GM23248 (cell line): ENCODE results near the gene ADAD1. TPM values are rescaled to one million over a fixed set of nuclear protein-coding genes. Genes with fewer than 3 reads are reported as not detected.

Experiments used
- DNase-seq: peaks from one replicate; pipeline ENCODE4 v3.0.0-alpha.2; 2015
- H2AFZ ChIP-seq: fragments of 200-600 bp; sonication (generic); 2 replicates; pipeline ENCODE4 v1.6.1; 2016; ENCODE audit warnings: antibody characterized with exemption
- H3F3A ChIP-seq: fragments of 200-600 bp; sonication (generic); 2 replicates; pipeline ENCODE4 v1.6.1; 2016; ENCODE audit warnings: mild to moderate bottlenecking, antibody characterized with exemption, mixed run types; ENCODE audit not compliant: insufficient read depth
- H3K27ac ChIP-seq: fragments of 200-600 bp; sonication (generic); 2 replicates; pipeline ENCODE4 v1.5.1; 2016; ENCODE audit warnings: mild to moderate bottlenecking
- H3K27me3 ChIP-seq: fragments of 200-600 bp; sonication (generic); replicated peaks from 2 replicates; pipeline ENCODE4 v1.6.1; 2016; ENCODE audit warnings: mild to moderate bottlenecking; ENCODE audit not compliant: insufficient read depth
- H3K36me3 ChIP-seq: fragments of 200-600 bp; sonication (generic); 2 replicates; pipeline ENCODE4 v1.6.1; 2016; ENCODE audit warnings: low read depth, mild to moderate bottlenecking
- H3K4me1 ChIP-seq: fragments of 200-600 bp; sonication (generic); 2 replicates; pipeline ENCODE4 v1.6.1; 2016; ENCODE audit warnings: mild to moderate bottlenecking; ENCODE audit not compliant: insufficient read depth
- H3K4me2 ChIP-seq: fragments of 200-600 bp; sonication (generic); one replicate; pipeline ENCODE4 v1.6.1; 2016; ENCODE audit warnings: mild to moderate bottlenecking; ENCODE audit not compliant: unreplicated experiment
- H3K4me3 ChIP-seq: fragments of 200-600 bp; sonication (generic); 2 replicates; pipeline ENCODE4 v1.5.1; 2016; ENCODE audit warnings: mild to moderate bottlenecking
- H3K79me2 ChIP-seq: fragments of 200-600 bp; sonication (generic); 2 replicates; pipeline ENCODE4 v1.6.1; 2016; ENCODE audit warnings: mild to moderate bottlenecking; ENCODE audit not compliant: insufficient read depth
- H3K9ac ChIP-seq: fragments of 200-600 bp; sonication (generic); 2 replicates; pipeline ENCODE4 v1.6.1; 2016; ENCODE audit warnings: mild to moderate bottlenecking
- H3K9me2 ChIP-seq: fragments of 200-600 bp; sonication (generic); 2 replicates; pipeline ENCODE4 v1.6.1; 2016; ENCODE audit warnings: mixed run types, mild to moderate bottlenecking, moderate library complexity; ENCODE audit not compliant: insufficient read depth
- H3K9me3 ChIP-seq: fragments of 200-600 bp; sonication (generic); one replicate; pipeline ENCODE4 v1.6.1; 2017; ENCODE audit warnings: low read depth
- H4K20me1 ChIP-seq: fragments of 200-600 bp; sonication (generic); 2 replicates; pipeline ENCODE4 v1.6.0; 2016; ENCODE audit not compliant: insufficient read depth
- EZH2 ChIP-seq: fragments of 200-600 bp; sonication (generic); IDR thresholded peaks from 2 replicates; pipeline ENCODE4 v1.6.1; 2018; ENCODE audit warnings: antibody characterized with exemption, mild to moderate bottlenecking; ENCODE audit not compliant: insufficient read depth, poor library complexity, severe bottlenecking
- EZH2phosphoT487 ChIP-seq: fragments of 200-600 bp; sonication (generic); IDR thresholded peaks from 2 replicates; pipeline ENCODE4 v1.6.1; 2018; ENCODE audit warnings: antibody characterized with exemption, moderate library complexity, mild to moderate bottlenecking, low read depth; ENCODE audit not compliant: insufficient read depth
- WGBS, 2 experiments: methylation state at CpG; one replicate each; pipeline ENCODE4 v1.1.6; 2015 to 2017; ENCODE audit warnings: low lambda C conversion rate in 2 of 2, low coverage in 1 of 2; ENCODE audit errors: missing lambda C conversion rate in 2 of 2; 5-methylcytosine and 5-hydroxymethylcytosine counted together
- in situ Hi-C: fragments of 300-500 bp; cut with MboI; formaldehyde crosslinking; loops from 2 replicates; pipeline ENCODE4 v1.15.0; 2020
- polyA plus RNA-seq: library from polyadenylated mRNA; unstranded; fragments of >200 nt; fragmentation: Nextera tagmentation; extraction: Ambion mirVana; gene quantifications from 2 replicates; pipeline ENCODE4 v1.2.1, GENCODE V29; 2016
- total RNA-seq: library from RNA; depleted of rRNA; stranded (reverse); fragments of >200 nt; shearing (Covaris generic); gene quantifications from 2 replicates; pipeline ENCODE4 v1.2.3, GENCODE V29; 2014; rRNA removed

The ADAD1 gene
- total and polyA plus RNA-seq, 2 experiments from 2014 or later = not detected

GRCh38 chr4:122469457-122469856, 90.6 kb downstream of the ADAD1 start:
- no peaks in the 10 kb centered on the region for H3K9me2 ChIP-seq
- H3K36me3 ChIP-seq = no peaks in the 10 kb centered on the region
- H3F3A ChIP-seq = no peaks in the 10 kb centered on the region
- H3K27ac ChIP-seq = no peak overlapping the region
- no peak overlapping the region for H3K4me3 ChIP-seq
- TF ChIP-seq EZH2phosphoT487 = no peak
- no peak for TF ChIP-seq EZH2
- in situ Hi-C loops = no loop called here
- H3K9me3 ChIP-seq = no peaks in the 10 kb centered on the region
- no peak overlapping the region for H2AFZ ChIP-seq
- H4K20me1 ChIP-seq = no peaks in the 10 kb centered on the region
- H3K27me3 ChIP-seq = no peaks in the 10 kb centered on the region
- no peaks in the 10 kb centered on the region for H3K4me1 ChIP-seq
- no peaks in the 10 kb centered on the region for H3K79me2 ChIP-seq
- no peak overlapping the region for H3K4me2 ChIP-seq
- H3K9ac ChIP-seq = no peak overlapping the region
- 38 to 46% methylated on average over 1 of the region's 1 CpG for WGBS, 2 experiments
- no peak for DNase-seq

GRCh38 chr4:122475233-122475632, 96.4 kb downstream of the ADAD1 start:
- H3K36me3 ChIP-seq = no peaks in the 10 kb centered on the region
- 37 to 38% methylated on average over 3 of the region's 3 CpGs for WGBS, 2 experiments
- H2AFZ ChIP-seq = no peak overlapping the region
- H3K79me2 ChIP-seq = no peaks in the 10 kb centered on the region
- H3K4me1 ChIP-seq = peaks cover 6% of the 10 kb centered on the region; the same call in 1 of the 2 replicates
- in situ Hi-C loops = no loop called here
- no peak overlapping the region for H3K4me2 ChIP-seq
- no peak for TF ChIP-seq EZH2
- TF ChIP-seq EZH2phosphoT487 = no peak
- H3K27ac ChIP-seq = no peak overlapping the region
- DNase-seq = no peak
- no peaks in the 10 kb centered on the region for H3K27me3 ChIP-seq
- no peaks in the 10 kb centered on the region for H3K9me3 ChIP-seq
- H3K9me2 ChIP-seq = no peaks in the 10 kb centered on the region
- no peak overlapping the region for H3K9ac ChIP-seq
- no peaks in the 10 kb centered on the region for H3F3A ChIP-seq
- H3K4me3 ChIP-seq = no peak overlapping the region
- H4K20me1 ChIP-seq = no peaks in the 10 kb centered on the region

GRCh38 chr4:122476126-122476525, 97.3 kb downstream of the ADAD1 start:
- no peak for DNase-seq
- Histone ChIP-seq H4K20me1 (no peaks in the 10 kb centered on the region), H3K36me3 (no peaks in the 10 kb centered on the region), H3K79me2 (no peaks in the 10 kb centered on the region), H3K9ac (no peak overlapping the region), H2AFZ (no peak overlapping the region), H3K4me2 (no peak overlapping the region), H3F3A (no peaks in the 10 kb centered on the region), H3K27me3 (no peaks in the 10 kb centered on the region), H3K4me3 (no peak overlapping the region), H3K9me3 (no peaks in the 10 kb centered on the region), H3K4me1 (peaks cover 13% of the 10 kb centered on the region), H3K27ac (no peak overlapping the region), H3K9me2 (no peaks in the 10 kb centered on the region)
- in situ Hi-C loops = no loop called here
- TF ChIP-seq EZH2 (no peak), EZH2phosphoT487 (no peak)
- WGBS, 2 experiments = 8 to 9% methylated on average over 1 of the region's 1 CpG

- Histone ChIP-seq H3K9ac (no peak overlapping the region), H3K79me2 (no peaks in the 10 kb centered on the region), H3K4me2 (no peak overlapping the region), H3K4me1 (peaks cover 19% of the 10 kb centered on the region), H2AFZ (no peak overlapping the region), H3K27me3 (no peaks in the 10 kb centered on the region), H3K9me2 (no peaks in the 10 kb centered on the region), H3F3A (peaks cover 6% of the 10 kb centered on the region; the same call in 1 of the 2 replicates), H3K9me3 (no peaks in the 10 kb centered on the region), H4K20me1 (no peaks in the 10 kb centered on the region), H3K36me3 (no peaks in the 10 kb centered on the region), H3K27ac (no peak overlapping the region), H3K4me3 (no peak overlapping the region)
- in situ Hi-C loops = no loop called here
- no peak for DNase-seq
- TF ChIP-seq EZH2phosphoT487 (no peak), EZH2 (no peak)
- WGBS, 2 experiments = 19 to 32% methylated on average over 1 of the region's 1 CpG
These were observed 97.9 kb downstream of the ADAD1 start for GRCh38 chr4:122476745-122477144.

Other genes starting within 250 kb of the ADAD1 start
- 41.7 and 62.7 TPM in 2 replicates for gene BLTP1, start 226.7 kb upstream of the ADAD1 start, total RNA-seq
- gene BLTP1, start 226.7 kb upstream of the ADAD1 start, polyA plus RNA-seq = 8.3 and 9.8 TPM in 2 replicates
- not detected in 2 replicates for gene IL2, start 77.7 kb downstream of the ADAD1 start, total RNA-seq
- gene IL2, start 77.7 kb downstream of the ADAD1 start, polyA plus RNA-seq = not detected in 2 replicates
- gene IL21, start 242.1 kb downstream of the ADAD1 start, total RNA-seq = not detected in 2 replicates
- gene IL21, start 242.1 kb downstream of the ADAD1 start, polyA plus RNA-seq = not detected in 2 replicates